Activated CD8-positive, alpha-beta T cell treated with anti-CD3 and anti-CD28 coated beads, Interleukin-2, amount 10 ng/mL, durations not matched to agents 7 days and 5 days (primary cell): ENCODE measurements around the gene BAIAP2. TPM values are rescaled to one million over a fixed set of nuclear protein-coding genes. Genes with fewer than 3 reads are reported as not detected.
"Not testable (repeated sequence)": the region's sequence is repeated elsewhere in the genome, so short reads cannot be mapped to it uniquely, and the experiment has no call there.

Experiments
- ATAC-seq: fragments of 150-1000 bp; cut with Tn5 transposase; one replicate; pipeline ENCODE4 v1.10.0; 2021; ENCODE audit warnings: moderate library complexity
- CTCF ChIA-PET: fragments of 350-600 bp; sonication (Branson Sonifier 250); formaldehyde crosslinking; loops from one replicate; lab custom pipeline; 2021; ENCODE audit warnings: antibody characterized with exemption; lab: Charles Lee
- POLR2A ChIA-PET: fragments of 350-600 bp; sonication (Branson Sonifier 250); formaldehyde crosslinking; loops from one replicate; lab custom pipeline; 2021; ENCODE audit warnings: antibody characterized with exemption; lab: Charles Lee
- DNase-seq: peaks from one replicate; pipeline ENCODE4 v3.0.0-alpha.2; 2020
- H3K27ac Mint-ChIP-seq: one replicate; pipeline ENCODE4 v1.8.0; 2021; ENCODE audit warnings: mild to moderate bottlenecking, mixed read lengths
- H3K27me3 Mint-ChIP-seq: one replicate; pipeline ENCODE4 v1.8.0; 2021; ENCODE audit warnings: low read depth, mixed read lengths
- H3K36me3 Mint-ChIP-seq: one replicate; pipeline ENCODE4 v1.8.0; 2021; ENCODE audit warnings: low read depth, mixed read lengths
- H3K4me1 Mint-ChIP-seq: one replicate; pipeline ENCODE4 v1.8.0; 2021; ENCODE audit warnings: low read depth, mixed read lengths
- H3K4me3 Mint-ChIP-seq: one replicate; pipeline ENCODE4 v1.8.0; 2021; ENCODE audit warnings: mild to moderate bottlenecking, mixed read lengths
- H3K9me3 Mint-ChIP-seq: one replicate; pipeline ENCODE4 v1.8.0; 2022; ENCODE audit warnings: mixed read lengths; ENCODE audit not compliant: insufficient read depth
- total RNA-seq, 2 experiments: library from RNA; stranded (reverse); gene quantifications; one replicate each; pipeline ENCODE4 v1.2.3, GENCODE V29; 2021

The BAIAP2 gene
- total RNA-seq, 2 experiments from 2014 or later = 5.0 to 5.8 TPM

- no peak overlapping the region for H3K27ac Mint-ChIP-seq
- H3K4me1 Mint-ChIP-seq = no peaks in the 10 kb centered on the region
- DNase-seq (peak; percentile 78), ATAC-seq (peak; percentile 94)
- H3K36me3 Mint-ChIP-seq = no peaks in the 10 kb centered on the region
- no peak overlapping the region for H3K4me3 Mint-ChIP-seq
- no peaks in the 10 kb centered on the region for H3K27me3 Mint-ChIP-seq
- POLR2A ChIA-PET = no interaction called here
- CTCF ChIA-PET = interaction anchor here (0.8 to 1.1 kb wide), 2 partner anchors 78 to 97 kb away, joined by 4 to 5 read pairs; partner anchors contain the start of genes NDUFAF8 and TEPSIN
- H3K9me3 Mint-ChIP-seq = peaks cover 4% of the 10 kb centered on the region
Measured at GRCh38 chr17:81142301-81143199, 107.6 kb downstream of the BAIAP2 start.

- Mint-ChIP-seq H3K9me3 (peaks cover 4% of the 10 kb centered on the region), H3K27ac (no peak overlapping the region), H3K27me3 (no peaks in the 10 kb centered on the region), H3K36me3 (no peaks in the 10 kb centered on the region), H3K4me3 (no peak overlapping the region), H3K4me1 (no peaks in the 10 kb centered on the region)
- ChIA-PET POLR2A (interaction anchor here (0.9 kb wide), 1 partner anchor 95 kb away, joined by 3 read pairs; the partner anchor contains the start of genes NDUFAF8 and TEPSIN), CTCF (interaction anchor here (0.6 to 1.5 kb wide), 3 partner anchors 57 to 263 kb away, joined by 3 to 5 read pairs (median 3); partner anchors contain the start of genes NDUFAF8 and TEPSIN)
- ATAC-seq = no peak
- no peak for DNase-seq
Measured at GRCh38 chr17:81143200-81143527, 108.2 kb downstream of the BAIAP2 start.

GRCh38 chr17:81143717-81144422 is 108.9 kb downstream of the BAIAP2 start:
- ATAC-seq (no peak), DNase-seq (no peak)
- no peaks in the 10 kb centered on the region for H3K27me3 Mint-ChIP-seq
- H3K36me3 Mint-ChIP-seq = no peaks in the 10 kb centered on the region
- CTCF ChIA-PET = interaction anchor here (0.6 to 1.5 kb wide), 4 partner anchors 57 to 263 kb away, joined by 3 to 5 read pairs (median 3); partner anchors contain the start of genes NDUFAF8 and TEPSIN
- POLR2A ChIA-PET = interaction anchor here (0.9 to 1.0 kb wide), 2 partner anchors 95 kb away, joined by 3 to 5 read pairs; partner anchors contain the start of genes NDUFAF8 and TEPSIN
- H3K4me3 Mint-ChIP-seq = no peak overlapping the region
- no peaks in the 10 kb centered on the region for H3K9me3 Mint-ChIP-seq
- H3K27ac Mint-ChIP-seq = no peak overlapping the region
- no peaks in the 10 kb centered on the region for H3K4me1 Mint-ChIP-seq

- ChIA-PET POLR2A (interaction anchor here (1.0 kb wide), 1 partner anchor 94 kb away, joined by 5 read pairs; the partner anchor contains the start of genes NDUFAF8 and TEPSIN), CTCF (interaction anchor here (0.9 to 1.5 kb wide), 3 partner anchors 56 to 155 kb away, joined by 3 read pairs; partner anchors contain the start of gene TEPSIN)
- no peaks in the 10 kb centered on the region for H3K4me1 Mint-ChIP-seq
- ATAC-seq = no peak
- H3K27me3 Mint-ChIP-seq = no peaks in the 10 kb centered on the region
- H3K36me3 Mint-ChIP-seq = no peaks in the 10 kb centered on the region
- no peaks in the 10 kb centered on the region for H3K9me3 Mint-ChIP-seq
- H3K4me3 Mint-ChIP-seq = no peak overlapping the region
- DNase-seq = no peak
- no peak overlapping the region for H3K27ac Mint-ChIP-seq
Measured at GRCh38 chr17:81144423-81144781, 109.5 kb downstream of the BAIAP2 start.

GRCh38 chr17:81146208-81146607 is 111.3 kb downstream of the BAIAP2 start:
- H3K4me3 Mint-ChIP-seq, H3K9me3 Mint-ChIP-seq, POLR2A ChIA-PET, CTCF ChIA-PET, H3K4me1 Mint-ChIP-seq, H3K27me3 Mint-ChIP-seq, H3K36me3 Mint-ChIP-seq, ATAC-seq, H3K27ac Mint-ChIP-seq, DNase-seq: not testable (repeated sequence)

GRCh38 chr17:81147701-81148100 is 112.8 kb downstream of the BAIAP2 start:
- ChIA-PET POLR2A (interaction anchor here (0.8 kb wide), 1 partner anchor 93 kb away, joined by 3 read pairs; no protein-coding TSS in a partner anchor), CTCF (no interaction called here)
- no peaks in the 10 kb centered on the region for H3K9me3 Mint-ChIP-seq
- H3K36me3 Mint-ChIP-seq = no peaks in the 10 kb centered on the region
- H3K4me3 Mint-ChIP-seq = no peak overlapping the region
- no peaks in the 10 kb centered on the region for H3K4me1 Mint-ChIP-seq
- no peak for DNase-seq
- no peak for ATAC-seq
- no peaks in the 10 kb centered on the region for H3K27me3 Mint-ChIP-seq
- H3K27ac Mint-ChIP-seq = no peak overlapping the region

GRCh38 chr17:81148571-81148970 is 113.6 kb downstream of the BAIAP2 start:
- no peak overlapping the region for H3K27ac Mint-ChIP-seq
- no peak for ATAC-seq

GRCh38 chr17:81148986-81149533 is 114.1 kb downstream of the BAIAP2 start:
- no peak overlapping the region for H3K27ac Mint-ChIP-seq
- DNase-seq (no peak), ATAC-seq (no peak)
- ChIA-PET CTCF (no interaction called here), POLR2A (no interaction called here)
- no peaks in the 10 kb centered on the region for H3K36me3 Mint-ChIP-seq
- no peaks in the 10 kb centered on the region for H3K9me3 Mint-ChIP-seq
- H3K27me3 Mint-ChIP-seq = no peaks in the 10 kb centered on the region
- no peaks in the 10 kb centered on the region for H3K4me1 Mint-ChIP-seq
- no peak overlapping the region for H3K4me3 Mint-ChIP-seq

More at GRCh38 chr17:81148571-81148970, 113.6 kb downstream of the BAIAP2 start:
- no peak overlapping the region for H3K4me3 Mint-ChIP-seq
- ChIA-PET POLR2A (no interaction called here), CTCF (no interaction called here)
- no peaks in the 10 kb centered on the region for H3K9me3 Mint-ChIP-seq
- DNase-seq = no peak
- no peaks in the 10 kb centered on the region for H3K27me3 Mint-ChIP-seq
- no peaks in the 10 kb centered on the region for H3K4me1 Mint-ChIP-seq
- no peaks in the 10 kb centered on the region for H3K36me3 Mint-ChIP-seq

- DNase-seq (no peak), ATAC-seq (no peak)
- CTCF ChIA-PET = no interaction called here
- Mint-ChIP-seq H3K4me1 (no peaks in the 10 kb centered on the region), H3K9me3 (no peaks in the 10 kb centered on the region), H3K36me3 (no peaks in the 10 kb centered on the region), H3K27ac (no peak overlapping the region), H3K4me3 (no peak overlapping the region), H3K27me3 (no peaks in the 10 kb centered on the region)
- POLR2A ChIA-PET = interaction anchor here (0.7 kb wide), 1 partner anchor 15 kb away, joined by 3 read pairs; the partner anchor contains the start of gene PVALEF
Measured at GRCh38 chr17:81150377-81151077, 115.6 kb downstream of the BAIAP2 start.

- no peak for ATAC-seq
- DNase-seq = no peak
- H3K4me1 Mint-ChIP-seq = no peaks in the 10 kb centered on the region
- ChIA-PET CTCF (interaction anchor here (1.0 kb wide), 1 partner anchor 17 kb away, joined by 3 read pairs; no protein-coding TSS in a partner anchor), POLR2A (no interaction called here)
- no peaks in the 10 kb centered on the region for H3K27me3 Mint-ChIP-seq
- H3K27ac Mint-ChIP-seq = no peak overlapping the region
- H3K4me3 Mint-ChIP-seq = no peak overlapping the region
- H3K9me3 Mint-ChIP-seq = no peaks in the 10 kb centered on the region
- no peaks in the 10 kb centered on the region for H3K36me3 Mint-ChIP-seq
Measured at GRCh38 chr17:81151278-81151677, 116.3 kb downstream of the BAIAP2 start.

- CTCF ChIA-PET = no interaction called here
- Mint-ChIP-seq H3K27ac (no peak overlapping the region), H3K4me1 (no peaks in the 10 kb centered on the region), H3K9me3 (no peaks in the 10 kb centered on the region), H3K4me3 (no peak overlapping the region), H3K36me3 (no peaks in the 10 kb centered on the region), H3K27me3 (no peaks in the 10 kb centered on the region)
- DNase-seq = no peak
- no peak for ATAC-seq
- POLR2A ChIA-PET = interaction anchor here (0.6 kb wide), 1 partner anchor 41 kb away, joined by 3 read pairs; no protein-coding TSS in a partner anchor
Measured at GRCh38 chr17:81152288-81152828, 117.4 kb downstream of the BAIAP2 start.
